Endothelial cell of umbilical vein (primary cell): ENCODE measurements around the gene MID2. TPM values are rescaled to one million over a fixed set of nuclear protein-coding genes. Genes with fewer than 3 reads are reported as not detected.

ENCODE experiments used
- BruUV-seq: library from RNA; stranded (reverse); fragments of 400-500 nt; replicated peaks from 2 replicates; lab custom pipeline; 2021; lab: Mats Ljungman, UMichigan
- CTCF ChIA-PET: fragments of 300-600, 350-600 bp; sonication (Branson Sonifier 250); formaldehyde crosslinking; loops from one replicate; lab custom pipeline; 2021; ENCODE audit warnings: antibody characterized with exemption, inconsistent platforms; lab: Charles Lee
- POLR2A ChIA-PET: fragments of 300-600, 350-600 bp; sonication (Branson Sonifier 250); formaldehyde crosslinking; loops from one replicate; lab custom pipeline; 2021; ENCODE audit warnings: antibody characterized with exemption, inconsistent platforms; lab: Charles Lee
- DNase-seq: peaks from one replicate; pipeline ENCODE4 v3.0.0-alpha.2; 2011; ENCODE audit warnings: low read depth, low spot score
- FAIRE-seq: peaks from 2 replicates; lab custom pipeline; 2011; peaks lifted over from hg19 to GRCh38; lab: Jason Lieb, UNC
- H2AFZ ChIP-seq: 2 replicates; pipeline ENCODE4 v1.6.0; 2012; ENCODE audit warnings: low read depth, low read length, control low read depth, inconsistent platforms
- H3K27ac ChIP-seq: 2 replicates; pipeline ENCODE4 v1.5.1; 2011; ENCODE audit warnings: low read depth, mild to moderate bottlenecking, control low read depth, low read length, moderate library complexity; ENCODE audit not compliant: insufficient read depth
- H3K27me3 ChIP-seq, 2 experiments: 2 replicates each; pipeline versions ENCODE4 v1.6.0 to v1.6.1; 2011; ENCODE audit warnings: low read length in 2 of 2, mixed read lengths in 1 of 2; ENCODE audit not compliant: control insufficient read depth in 2 of 2, insufficient read depth in 2 of 2
- H3K36me3 ChIP-seq, 2 experiments: 2 replicates in 1 of 2; 3 replicates in 1 of 2; pipeline ENCODE4 v1.5.1; 2011; ENCODE audit warnings: low read length in 2 of 2, mild to moderate bottlenecking in 1 of 2, moderate library complexity in 1 of 2; ENCODE audit not compliant: control insufficient read depth in 2 of 2, insufficient read depth in 2 of 2; ENCODE audit errors: extremely low read depth in 1 of 2
- H3K4me1 ChIP-seq: 3 replicates; pipeline ENCODE4 v1.5.1; 2011; ENCODE audit warnings: mild to moderate bottlenecking, low read length; ENCODE audit not compliant: control insufficient read depth, insufficient read depth; ENCODE audit errors: extremely low read depth
- H3K4me2 ChIP-seq: 2 replicates; pipeline ENCODE4 v1.6.1; 2011; ENCODE audit warnings: low read length, control low read depth, mixed read lengths; ENCODE audit not compliant: insufficient read depth
- H3K4me3 ChIP-seq, 3 experiments: fragments of 200-600 bp in 1 of 3; sonication (generic), shearing (Covaris generic) in 1 of 3; replicated peaks in 1 of 3; 2 replicates each; pipeline ENCODE4 v1.5.1; 2011 to 2016; ENCODE audit warnings: control low read depth in 3 of 3, low read length in 3 of 3, mild to moderate bottlenecking in 2 of 3, inconsistent platforms in 1 of 3, low read depth in 1 of 3, moderate library complexity in 1 of 3; ENCODE audit not compliant: insufficient read depth in 1 of 3
- H3K79me2 ChIP-seq: 2 replicates; pipeline ENCODE4 v1.6.0; 2012; ENCODE audit warnings: low read length, inconsistent platforms; ENCODE audit not compliant: control insufficient read depth, insufficient read depth
- H3K9ac ChIP-seq: replicated peaks from 2 replicates; pipeline ENCODE3; 2011; ENCODE audit warnings: low read length, control low read depth; ENCODE audit not compliant: insufficient read depth; ENCODE audit errors: extremely low read depth
- H3K9me1 ChIP-seq: replicated peaks from 3 replicates; pipeline ENCODE4 v1.6.0; 2011; ENCODE audit warnings: mild to moderate bottlenecking, low read length; ENCODE audit not compliant: control insufficient read depth, insufficient read depth; ENCODE audit errors: extremely low read depth
- H3K9me3 ChIP-seq: replicated peaks from 2 replicates; pipeline ENCODE4 v1.5.1; 2012; ENCODE audit warnings: low read length, inconsistent platforms; ENCODE audit not compliant: control insufficient read depth, insufficient read depth
- H4K20me1 ChIP-seq: replicated peaks from 2 replicates; pipeline ENCODE3; 2011; ENCODE audit warnings: mild to moderate bottlenecking, low read length; ENCODE audit not compliant: control insufficient read depth, insufficient read depth; ENCODE audit errors: extremely low read depth
- GATA2 ChIP-seq: IDR thresholded peaks from 2 replicates; pipeline ENCODE4 v1.7.0; 2011; ENCODE audit warnings: low read depth, mild to moderate bottlenecking, moderate library complexity, mixed read lengths, low read length; ENCODE audit not compliant: insufficient read length, insufficient read depth
- JUN ChIP-seq: IDR thresholded peaks from 2 replicates; pipeline ENCODE4 v1.6.1; 2011; ENCODE audit warnings: borderline replicate concordance, low read depth; ENCODE audit not compliant: insufficient read length, insufficient read depth
- MAX ChIP-seq: IDR thresholded peaks from 2 replicates; pipeline ENCODE4 v1.6.1; 2011; ENCODE audit not compliant: insufficient read depth, insufficient read length
- POLR2A ChIP-seq: IDR thresholded peaks from 2 replicates; pipeline ENCODE4 v1.6.1; 2012; ENCODE audit warnings: low read depth, mild to moderate bottlenecking, control low read depth, low read length
- dilution Hi-C: fragments of 300-500 bp; cut with MboI; formaldehyde crosslinking; loops from one replicate; pipeline ENCODE4 v1.15.0; 2019; ENCODE audit warnings: low sequenced_read_pairs; ENCODE audit not compliant: extremely low pct_ligation_motif_present
- intact Hi-C: fragments of 100-400 bp; cut with micrococcal nuclease; formaldehyde crosslinking; loops from one replicate; pipeline ENCODE4 v1.10.0; 2022
- polyA plus RNA-seq, 4 experiments: library from polyadenylated mRNA; depleted of rRNA in 3 of 4; stranded (reverse) in 3 of 4; unstranded in 1 of 4; fragments of >200 nt; gene quantifications; 2 replicates each; pipeline versions ENCODE4 v1.2.1 to v1.2.3, GENCODE V29; 2011 to 2012; ENCODE audit warnings: missing spikeins in 1 of 4
- total RNA-seq: library from RNA; stranded (reverse); gene quantifications from 2 replicates; pipeline ENCODE4 v1.2.3, GENCODE V29; 2021

The MID2 gene
- total and polyA plus RNA-seq, 2 donors (not counting 3 experiments of a cell fraction or from before 2014, with no cell fraction given) = 16.4 to 25.3 TPM

- TF ChIP-seq MAX (no peak), GATA2 (no peak)
- dilution Hi-C loops = no loop called here
- Histone ChIP-seq H3K9ac (no peak overlapping the region), H2AFZ (no peak overlapping the region), H3K9me3 (no peaks in the 10 kb centered on the region), H3K9me1 (no peaks in the 10 kb centered on the region), H3K4me3 (no peak overlapping the region), H3K27ac (no peak overlapping the region), H3K27me3 (no peaks in the 10 kb centered on the region), H4K20me1 (no peaks in the 10 kb centered on the region), H3K36me3 (peaks cover 0 to 2% of the 10 kb centered on the region in 2 experiments), H3K4me2 (no peak overlapping the region), H3K4me1 (peaks cover 4% of the 10 kb centered on the region), H3K79me2 (no peaks in the 10 kb centered on the region)
- CTCF ChIA-PET = no interaction called here
- POLR2A ChIA-PET = no interaction called here
- intact Hi-C loops = no loop called here
- BruUV-seq = no TSS peak
- DNase-seq (no peak), FAIRE-seq (no peak)
These were observed 15.3 kb downstream of the MID2 start for GRCh38 chrX:107840971-107841370.

GRCh38 chrX:107842715-107843400 is 17.2 kb downstream of the MID2 start:
- dilution Hi-C loops = no loop called here
- FAIRE-seq (no peak), DNase-seq (peak; percentile 56)
- no peaks in the 10 kb centered on the region for H3K27me3 ChIP-seq
- no peak overlapping the region for H3K4me3 ChIP-seq
- H2AFZ ChIP-seq = no peak overlapping the region
- intact Hi-C loops = no loop called here
- H3K36me3 ChIP-seq = peaks cover 0 to 2% of the 10 kb centered on the region in 2 experiments
- no peak for TF ChIP-seq JUN
- TF ChIP-seq POLR2A = no peak
- peaks cover 5% of the 10 kb centered on the region for H3K79me2 ChIP-seq
- CTCF ChIA-PET = interaction anchor here (0.8 to 1.4 kb wide), 2 partner anchors 9 to 65 kb away, joined by 3 read pairs; partner anchors contain the start of gene NCBP2L
- H4K20me1 ChIP-seq = no peaks in the 10 kb centered on the region
- no TSS peak for BruUV-seq
- no peak overlapping the region for H3K27ac ChIP-seq
- no peak overlapping the region for H3K9ac ChIP-seq
- H3K4me1 ChIP-seq = peaks cover 12% of the 10 kb centered on the region
- H3K4me2 ChIP-seq = no peak overlapping the region
- POLR2A ChIA-PET = no interaction called here
- no peaks in the 10 kb centered on the region for H3K9me3 ChIP-seq
- no peaks in the 10 kb centered on the region for H3K9me1 ChIP-seq
